Kidney glomerular epithelial cell (primary cell): ENCODE results near the gene CD300LD.

Experiments
- DNase-seq: peaks from one replicate; lab custom pipeline; 2025; lab: John Stamatoyannopoulos, UW

The CD300LD gene

DNA sequence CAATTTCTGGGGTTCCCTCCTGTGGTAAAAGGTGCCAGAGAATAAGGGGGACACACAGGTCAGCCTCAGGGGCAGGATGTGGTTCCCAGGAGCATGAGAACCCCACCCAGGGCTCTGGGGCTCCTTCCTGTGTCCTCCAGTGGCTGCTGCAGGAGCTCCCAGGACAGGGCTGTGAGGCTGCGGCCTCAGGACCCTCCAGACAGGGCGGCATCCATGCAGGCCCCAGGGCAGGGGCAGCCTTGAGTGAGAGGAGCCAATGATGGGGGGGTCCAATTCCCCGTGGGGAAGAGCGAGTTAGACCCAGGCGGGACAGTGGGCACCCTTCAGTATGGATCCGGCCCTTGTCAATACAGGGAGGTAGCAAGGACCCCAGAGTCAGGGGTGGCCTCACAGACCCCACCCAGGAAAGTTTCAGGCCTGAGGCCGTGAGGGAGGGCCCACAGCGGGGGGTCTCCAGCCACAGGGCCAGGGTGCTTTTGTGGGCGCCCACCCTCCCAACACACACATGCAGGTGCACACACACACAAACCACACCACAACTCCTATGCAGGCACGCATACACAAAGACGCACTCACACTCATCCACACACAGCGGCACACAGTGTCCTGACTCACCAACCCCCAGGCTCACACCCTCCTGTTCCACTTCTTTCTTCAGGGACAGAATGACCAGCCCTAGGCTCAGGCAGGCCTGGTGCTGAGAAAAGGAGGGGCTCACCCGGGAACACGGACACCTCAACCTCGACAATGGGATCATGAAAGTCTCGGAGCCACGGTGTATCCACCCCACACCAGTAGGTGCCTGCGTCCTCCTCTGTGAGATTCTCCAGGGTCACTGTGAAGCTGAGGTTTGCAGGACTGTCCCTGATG is 48.0 kb downstream of the CD300LD start:
- DNase-seq = no peak

DNA sequence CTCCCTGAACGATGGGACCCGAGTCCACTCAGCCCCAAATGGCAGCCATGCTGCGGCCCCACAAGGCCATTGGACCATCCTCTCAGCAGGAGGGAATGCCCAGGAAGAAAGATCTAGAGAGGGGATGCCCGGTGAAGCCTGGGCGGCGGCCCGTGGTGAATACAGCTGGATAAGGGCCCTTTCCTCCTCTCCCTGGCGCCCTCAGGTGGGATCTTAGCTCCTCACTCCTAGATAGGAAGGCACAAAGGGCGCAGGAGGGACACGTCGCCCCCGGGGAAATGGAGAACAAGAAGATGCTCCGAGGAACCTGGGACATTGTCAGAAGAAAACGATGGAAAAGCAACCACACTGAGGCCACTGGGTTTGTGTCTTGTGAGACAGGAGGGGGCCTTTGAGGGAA is 48.7 kb downstream of the CD300LD start:
- no peak for DNase-seq

DNA sequence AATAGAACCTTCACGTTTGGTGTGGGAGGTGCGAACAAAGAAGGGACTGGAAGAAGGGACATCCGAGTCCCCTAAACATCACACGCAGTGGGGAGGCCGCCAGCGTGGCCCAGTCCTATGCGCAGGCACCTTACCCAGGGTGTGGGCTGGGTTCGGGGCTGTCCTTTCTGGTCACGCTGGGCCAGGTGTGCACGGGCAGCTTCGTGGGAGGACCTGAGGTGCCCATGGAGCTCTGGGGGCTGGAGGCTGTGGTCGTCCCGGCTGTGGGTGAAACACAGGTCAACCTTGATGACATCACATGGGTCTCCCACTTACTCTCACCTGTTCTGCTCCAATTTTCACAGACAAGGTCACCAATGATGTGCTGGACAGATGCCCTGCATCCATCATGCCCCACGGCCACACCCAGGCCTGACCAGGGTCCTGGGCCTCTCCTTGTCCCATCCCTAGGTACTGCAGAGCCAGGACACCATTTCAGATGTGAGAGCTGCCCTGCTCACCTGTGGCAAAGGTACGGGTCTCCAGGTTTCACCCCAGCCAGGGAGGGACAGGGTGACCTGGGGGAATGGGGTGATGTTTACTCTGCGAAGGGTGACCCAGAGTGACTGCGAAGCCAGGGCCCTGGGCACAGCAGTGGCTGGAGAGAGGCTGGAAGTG is 49.2 kb downstream of the CD300LD start:
- no peak for DNase-seq

DNA sequence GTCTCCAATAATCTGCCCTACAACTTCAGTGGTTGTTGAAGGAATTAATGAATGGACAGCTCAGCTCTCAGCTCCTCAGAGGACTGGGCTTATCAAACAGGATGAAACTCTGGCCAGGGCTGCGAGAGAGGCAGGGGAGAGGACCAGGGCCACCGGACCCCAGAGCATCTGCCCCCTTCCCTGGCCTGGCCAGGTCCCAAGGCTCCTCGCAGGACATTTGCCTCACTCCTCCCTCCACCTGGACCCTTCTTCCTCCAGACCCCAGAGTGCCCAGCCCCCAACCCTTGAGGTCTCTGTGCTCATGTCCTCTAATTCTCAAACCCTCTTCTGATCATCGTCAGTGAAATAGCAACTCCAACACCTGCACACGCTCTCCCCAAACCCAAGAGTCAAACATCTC is 49.9 kb downstream of the CD300LD start:
- no peak for DNase-seq

DNA sequence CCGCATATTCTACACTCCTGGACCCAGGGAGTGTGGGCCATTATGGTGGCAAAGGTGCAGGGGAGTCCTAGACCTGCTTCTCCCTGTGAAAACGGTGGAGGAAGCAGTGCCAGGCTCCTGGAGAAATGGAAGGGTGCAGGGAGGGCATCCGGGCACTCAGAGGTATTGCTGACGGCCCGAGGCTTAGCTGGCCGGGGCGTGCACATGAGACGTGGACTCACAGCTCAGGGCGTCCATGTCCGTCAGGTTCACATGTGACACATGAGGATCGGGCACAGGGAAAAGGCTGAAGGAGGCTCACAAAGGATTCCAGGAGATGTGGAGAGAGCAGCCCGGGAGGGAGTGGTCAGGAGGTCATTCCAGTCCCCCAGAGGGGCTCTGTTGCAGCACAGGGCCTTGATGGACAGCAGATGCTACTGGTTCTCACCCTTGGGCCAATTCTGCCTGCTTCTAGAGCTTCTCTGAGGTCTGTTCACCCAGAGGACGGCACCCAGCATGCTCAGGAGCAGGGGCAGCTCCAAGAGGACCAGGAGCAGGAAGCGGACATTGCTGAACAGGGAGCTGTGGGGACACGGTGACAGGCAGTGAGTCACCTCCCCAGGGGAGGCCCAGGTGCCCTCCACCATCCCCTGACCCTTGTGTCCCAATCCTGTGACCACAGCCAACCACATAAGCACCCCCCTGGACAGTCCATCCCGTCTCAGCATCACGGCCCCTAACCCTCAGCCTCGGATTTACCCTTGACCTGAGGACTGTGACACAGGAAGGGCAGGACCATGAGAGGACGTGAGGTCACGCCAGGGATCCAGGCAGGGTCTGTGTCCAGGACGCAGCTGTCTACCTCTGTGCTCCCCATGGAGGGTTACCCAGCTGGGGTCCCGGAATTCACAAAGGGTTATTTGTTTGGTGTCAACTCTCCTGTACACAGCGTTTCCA is 50.6 kb downstream of the CD300LD start:
- no peak for DNase-seq

DNA sequence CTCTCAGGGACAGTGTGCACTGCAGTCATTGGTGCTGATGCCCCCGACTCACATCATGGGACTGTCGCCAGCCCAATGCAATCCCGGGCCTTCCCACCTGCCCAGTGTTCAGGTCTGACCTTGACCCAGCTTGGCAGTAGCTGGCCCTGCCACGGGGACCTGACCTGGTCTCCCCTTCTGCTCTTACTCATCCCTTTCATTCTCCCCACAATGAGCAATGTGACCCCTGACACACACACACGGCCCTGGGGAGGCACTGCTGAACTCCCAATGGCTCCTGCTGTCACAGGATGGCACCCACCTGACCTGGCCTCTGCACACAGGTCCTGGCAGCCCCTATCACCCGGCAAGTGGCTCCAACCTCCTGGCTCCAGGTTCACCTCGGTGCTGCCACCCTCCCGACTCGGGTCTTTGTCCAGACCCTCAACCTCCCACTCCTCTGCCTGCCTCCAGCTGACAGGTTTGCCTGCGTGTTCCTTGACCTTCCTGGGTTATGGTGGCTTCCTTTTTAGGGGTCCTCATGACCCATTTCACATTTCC is 52.7 kb downstream of the CD300LD start:
- no peak for DNase-seq

DNA sequence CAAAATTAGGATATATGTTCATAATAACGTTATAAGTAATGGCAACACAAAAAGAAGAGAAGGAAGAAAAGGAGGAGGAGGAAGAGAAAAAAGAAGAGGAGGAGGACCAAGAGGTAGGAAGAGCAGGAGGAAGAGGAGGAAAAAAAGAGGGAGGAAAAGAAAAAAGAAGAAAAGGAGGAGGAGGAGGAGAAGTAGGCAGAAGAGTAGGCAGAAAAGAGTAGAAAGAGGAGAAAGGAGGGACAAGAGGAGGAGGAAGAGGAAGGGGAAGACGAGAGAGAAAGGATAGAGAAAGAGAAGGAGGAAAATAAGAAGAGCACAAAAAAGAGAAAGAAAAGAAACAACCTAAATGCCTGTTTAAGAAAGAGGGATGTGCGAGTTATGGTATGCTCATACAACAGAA is 55.2 kb downstream of the CD300LD start:
- no peak for DNase-seq

DNA sequence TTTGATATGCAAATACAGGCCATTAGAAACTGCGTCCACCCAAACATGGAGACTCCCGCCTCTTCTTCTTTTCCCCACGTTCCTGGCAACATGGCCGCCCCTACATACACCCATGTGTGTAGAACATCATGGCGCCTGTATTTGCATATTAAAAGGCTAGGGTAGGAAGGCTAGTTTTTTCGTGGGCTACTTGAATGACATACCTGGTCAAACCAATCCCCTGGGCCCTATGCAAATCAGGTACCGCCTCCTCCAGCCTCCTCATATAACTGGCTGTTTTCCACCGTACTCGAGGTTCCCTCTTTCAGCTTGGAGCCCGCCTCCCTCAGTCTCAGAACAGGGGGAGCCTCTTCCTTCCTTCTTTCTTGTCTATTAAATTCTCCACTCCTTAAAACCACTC is 60.0 kb downstream of the CD300LD start:
- no peak for DNase-seq

DNA sequence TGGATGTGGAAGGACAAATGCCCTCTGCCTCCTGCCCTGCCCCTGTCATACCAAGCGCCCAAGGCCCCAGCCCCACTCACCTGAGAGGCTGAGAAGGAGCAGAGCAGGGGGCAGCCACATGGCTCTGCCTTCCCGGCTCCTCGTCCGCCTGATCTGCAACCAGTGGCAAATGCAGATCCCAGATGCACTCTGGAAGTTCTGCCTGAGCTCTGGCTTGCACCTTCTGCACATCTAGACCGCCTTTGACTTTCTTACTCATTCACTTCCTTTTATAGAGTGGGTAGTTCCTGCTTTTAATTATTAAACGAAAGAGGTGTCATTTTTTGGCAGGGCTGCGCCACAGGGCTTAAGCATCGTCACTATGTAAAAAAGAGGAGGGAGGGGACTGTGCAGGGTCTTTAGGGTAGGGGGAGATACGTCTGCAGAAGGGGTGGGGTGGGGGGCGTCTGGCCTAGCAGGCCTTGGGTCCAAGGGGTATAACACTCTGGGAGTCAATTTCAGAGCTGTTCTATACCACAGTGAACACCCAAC is 60.8 kb downstream of the CD300LD start, which contains the start of gene CD300LB:
CD300LB (minus strand) TSS at position 245 of the 531 bp plus-strand sequence; CDS start at position 120, 125 bp downstream.
- no peak for DNase-seq

DNA sequence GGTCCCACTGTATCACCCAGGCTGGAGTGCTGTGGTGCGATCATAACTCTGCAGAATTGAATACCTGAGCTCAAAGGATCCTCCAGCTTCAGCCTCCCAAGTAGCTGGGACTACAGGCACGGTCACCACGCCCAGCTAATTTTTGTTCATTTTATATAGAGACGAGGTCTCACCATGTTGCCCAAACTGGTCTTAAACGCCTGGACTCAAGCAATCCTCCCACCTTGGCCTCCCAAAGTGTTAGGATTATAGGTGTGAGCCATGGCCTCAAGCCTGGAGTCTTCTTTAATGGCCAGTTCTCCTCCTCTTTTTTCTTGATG is 61.3 kb downstream of the CD300LD start:
- DNase-seq = no peak
